GM19372 (cell line): ENCODE measurements around the gene IVNS1ABP.

Experiments
- ATAC-seq: cut with Tn5 transposase; IDR thresholded peaks from one replicate; pipeline ENCODE4 v1.9.1; 2021; ENCODE audit warnings: mild to moderate bottlenecking, low read depth, moderate library complexity; ENCODE audit not compliant: unreplicated experiment

Gene IVNS1ABP

GRCh38 chr1:185297982-185298381, 19.1 kb downstream of the IVNS1ABP start:
- no peak for ATAC-seq

GRCh38 chr1:185295091-185295490, 22.0 kb downstream of the IVNS1ABP start:
- ATAC-seq = no peak

- ATAC-seq = no peak
Measured at GRCh38 chr1:185293967-185294542, 23.0 kb downstream of the IVNS1ABP start.

GRCh38 chr1:185292237-185292636, 24.8 kb downstream of the IVNS1ABP start:
- no peak for ATAC-seq

GRCh38 chr1:185291652-185292051, 25.4 kb downstream of the IVNS1ABP start:
- no peak for ATAC-seq

GRCh38 chr1:185291159-185291558, 25.9 kb downstream of the IVNS1ABP start:
- ATAC-seq = peak; percentile 50

- ATAC-seq = no peak
Measured at GRCh38 chr1:185289880-185290279, 27.2 kb downstream of the IVNS1ABP start.

GRCh38 chr1:185288435-185288834, 28.6 kb downstream of the IVNS1ABP start:
- no peak for ATAC-seq

- ATAC-seq = no peak
Measured at GRCh38 chr1:185287451-185287850, 29.6 kb downstream of the IVNS1ABP start.

- ATAC-seq = no peak
Measured at GRCh38 chr1:185284533-185285276, 32.3 kb downstream of the IVNS1ABP start.

GRCh38 chr1:185284116-185284515, 32.9 kb downstream of the IVNS1ABP start:
- no peak for ATAC-seq

GRCh38 chr1:185281245-185281644, 35.8 kb downstream of the IVNS1ABP start:
- ATAC-seq = peak; percentile 94

- no peak for ATAC-seq
Measured at GRCh38 chr1:185280589-185280988, 36.5 kb downstream of the IVNS1ABP start.

- ATAC-seq = no peak
Measured at GRCh38 chr1:185279571-185279970, 37.5 kb downstream of the IVNS1ABP start.

GRCh38 chr1:185271921-185272320, 45.1 kb downstream of the IVNS1ABP start:
- no peak for ATAC-seq

- ATAC-seq = no peak
Measured at GRCh38 chr1:185268352-185268751, 48.7 kb downstream of the IVNS1ABP start.

- ATAC-seq = no peak
Measured at GRCh38 chr1:185267701-185268100, 49.3 kb downstream of the IVNS1ABP start.

GRCh38 chr1:185267301-185267700, 49.7 kb downstream of the IVNS1ABP start:
- no peak for ATAC-seq

GRCh38 chr1:185265314-185265713, 51.7 kb downstream of the IVNS1ABP start:
- no peak for ATAC-seq

- ATAC-seq = no peak
Measured at GRCh38 chr1:185263780-185264179, 53.3 kb downstream of the IVNS1ABP start.

GRCh38 chr1:185263292-185263691, 53.8 kb downstream of the IVNS1ABP start:
- ATAC-seq = no peak

GRCh38 chr1:185262151-185262550, 54.9 kb downstream of the IVNS1ABP start:
- ATAC-seq = no peak
